Fibroblast of skin of abdomen (primary cell): ENCODE measurements around the gene IDE.

ENCODE experiments used
- DNase-seq: peaks from one replicate; pipeline ENCODE4 v3.0.0-alpha.2; 2013

The IDE gene

DNA sequence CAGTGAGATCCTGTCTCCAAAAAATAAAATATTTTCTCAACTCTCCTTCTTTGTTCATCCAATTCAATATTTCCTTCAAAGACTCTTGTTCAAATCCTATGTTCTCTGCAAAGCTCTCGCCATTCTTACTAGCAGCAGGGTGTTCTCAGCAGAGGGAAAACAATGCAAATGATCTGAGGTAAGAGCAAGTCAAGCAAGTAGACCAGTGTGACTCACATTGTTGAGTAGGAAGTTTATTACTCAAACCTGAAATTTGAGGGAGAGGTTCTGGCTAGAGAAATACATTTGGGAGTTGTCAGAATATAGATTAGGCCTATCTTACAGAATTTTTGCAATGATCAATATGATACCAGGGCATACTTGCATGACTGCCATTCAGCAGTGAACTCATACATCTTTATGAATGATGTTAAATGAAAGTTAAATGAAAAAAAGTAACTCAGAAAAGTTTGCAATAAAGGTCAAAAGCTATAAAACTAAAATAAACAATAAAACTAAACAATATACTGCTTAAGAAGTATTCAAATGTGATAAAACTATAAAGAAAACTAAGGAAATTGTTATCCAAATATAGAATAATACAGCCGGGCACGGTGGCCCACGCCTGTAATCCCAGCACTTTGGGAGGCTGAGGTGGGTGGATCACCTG lies 5.8 kb downstream of the IDE start:
- DNase-seq: peak; percentile 48

DNA sequence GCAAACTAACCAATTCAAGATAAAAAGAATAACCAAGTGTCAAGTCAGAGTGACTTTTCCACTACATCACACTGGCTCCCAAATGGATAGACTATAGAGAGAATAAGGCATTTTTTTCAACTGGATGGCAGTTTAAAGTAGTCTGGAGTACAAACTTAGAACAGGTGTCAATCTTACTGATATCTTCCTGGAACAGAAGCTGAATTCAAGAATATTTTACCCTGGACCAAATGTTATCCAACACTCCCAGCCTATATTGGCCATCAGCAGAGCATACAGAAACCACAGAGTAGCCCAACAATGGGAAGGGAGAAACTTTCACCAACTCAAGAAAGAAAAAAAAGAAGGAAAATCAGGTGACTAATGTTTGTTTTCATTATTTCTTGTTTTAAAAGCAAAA lies 11.5 kb downstream of the IDE start:
- no peak for DNase-seq

DNA sequence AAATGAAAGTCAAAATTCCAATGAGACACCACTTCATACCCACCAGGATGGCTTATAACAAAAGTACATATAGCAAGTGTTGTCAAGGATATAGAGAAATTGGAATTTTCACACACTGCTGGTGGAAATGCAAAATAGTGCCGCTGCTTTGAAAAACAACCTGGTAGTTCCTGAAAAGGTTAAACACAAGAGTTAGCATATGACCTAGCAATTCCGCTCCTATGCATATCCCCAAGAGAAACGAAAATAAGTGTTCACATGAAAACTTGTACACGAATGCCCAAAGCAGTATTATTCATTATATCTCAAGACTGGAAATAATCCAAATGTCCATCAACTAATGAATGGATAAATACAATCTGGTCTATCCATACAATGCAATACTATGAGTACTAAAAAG lies 14.8 kb downstream of the IDE start:
- DNase-seq: no peak

DNA sequence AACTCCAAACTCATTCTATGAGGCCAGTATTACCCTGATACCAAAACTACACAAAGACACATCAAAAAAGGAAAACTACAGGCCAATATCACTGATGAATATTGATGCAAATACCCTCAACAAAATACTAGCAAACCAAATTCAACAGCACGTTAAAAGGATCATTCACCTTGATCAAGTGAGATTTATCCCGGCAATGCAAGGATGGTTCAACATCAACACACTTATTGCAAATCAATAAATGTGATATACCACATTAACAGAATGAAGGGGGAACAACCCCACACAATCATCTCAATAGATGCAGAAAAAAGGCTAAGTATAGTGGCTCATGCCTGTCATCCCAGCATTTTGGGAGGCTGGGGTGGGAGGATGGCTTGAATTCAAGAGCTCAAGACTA lies 19.9 kb downstream of the IDE start:
- DNase-seq: no peak

DNA sequence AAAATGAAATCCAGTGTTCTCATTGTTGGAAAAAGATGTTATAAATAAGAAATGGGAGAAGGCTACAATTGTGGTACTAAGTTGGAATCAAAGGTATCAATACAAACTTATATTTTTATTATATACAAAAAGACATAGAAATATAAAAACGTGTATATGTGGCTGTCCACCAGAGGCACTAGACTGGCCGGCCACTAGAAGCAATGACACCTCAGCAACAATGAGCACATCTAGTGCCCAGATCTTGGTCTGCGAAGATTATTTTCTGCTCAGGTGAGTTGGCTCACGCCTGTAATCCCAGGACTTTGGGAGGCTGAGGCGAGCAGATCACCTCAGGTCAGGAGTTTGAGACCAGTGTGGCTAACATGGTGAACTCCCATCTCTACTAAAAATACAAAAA lies 21.6 kb downstream of the IDE start:
- DNase-seq: no peak

DNA sequence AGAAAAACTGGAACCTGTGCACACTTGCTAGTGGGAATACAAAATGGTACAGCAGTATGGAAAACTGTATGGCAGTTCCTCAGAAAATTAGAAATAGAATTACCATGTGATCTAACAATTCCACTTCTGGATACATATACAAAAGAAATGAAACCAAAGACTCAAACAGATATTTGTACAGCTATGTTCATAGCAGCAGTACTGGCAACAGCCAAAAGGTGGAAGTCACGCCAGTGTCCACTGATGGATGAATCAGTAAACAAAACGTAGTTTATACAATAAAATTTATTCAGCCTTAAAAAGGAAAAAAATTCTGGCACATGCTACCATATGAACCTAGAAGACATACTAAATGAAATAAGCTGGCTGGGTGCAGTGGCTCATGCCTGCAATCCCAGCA lies 23.0 kb downstream of the IDE start:
- DNase-seq: no peak

DNA sequence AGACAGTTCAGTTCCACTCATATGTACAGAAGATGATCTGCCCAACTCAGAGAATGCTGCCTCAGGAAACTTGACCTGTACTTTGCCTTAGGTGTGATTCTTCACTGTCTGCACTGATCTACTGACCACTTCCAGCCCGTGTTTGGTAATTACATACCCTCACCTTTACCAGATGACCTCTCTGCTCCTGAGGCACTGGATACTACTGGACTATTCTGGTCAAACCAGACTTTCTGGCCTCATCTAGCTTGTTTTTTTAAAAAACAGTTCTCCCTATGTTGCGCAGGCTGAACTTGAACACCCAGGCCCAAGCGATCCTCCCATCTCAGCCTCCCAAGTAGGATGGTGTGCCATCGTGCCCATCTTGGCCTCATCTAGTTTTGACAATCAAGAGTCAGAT lies 26.2 kb downstream of the IDE start:
- DNase-seq: no peak

DNA sequence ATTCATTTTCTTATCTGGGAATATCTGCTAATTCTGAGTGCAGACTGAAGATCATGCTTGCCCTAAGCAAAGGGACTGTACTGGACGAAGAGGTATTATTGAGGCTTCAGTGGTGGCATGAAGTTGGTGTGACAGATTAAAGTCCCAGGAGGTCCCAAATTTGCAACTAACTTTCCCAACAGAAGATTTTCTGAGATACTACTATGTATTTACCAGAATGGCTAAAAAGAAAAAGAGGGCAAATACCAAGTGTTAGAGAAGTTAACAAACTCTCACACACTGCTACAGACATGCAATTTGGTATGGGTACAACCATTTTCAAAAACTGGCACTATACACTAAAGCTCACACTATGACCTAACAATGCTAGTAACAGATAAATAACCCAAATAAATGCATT lies 28.3 kb downstream of the IDE start:
- no peak for DNase-seq

DNA sequence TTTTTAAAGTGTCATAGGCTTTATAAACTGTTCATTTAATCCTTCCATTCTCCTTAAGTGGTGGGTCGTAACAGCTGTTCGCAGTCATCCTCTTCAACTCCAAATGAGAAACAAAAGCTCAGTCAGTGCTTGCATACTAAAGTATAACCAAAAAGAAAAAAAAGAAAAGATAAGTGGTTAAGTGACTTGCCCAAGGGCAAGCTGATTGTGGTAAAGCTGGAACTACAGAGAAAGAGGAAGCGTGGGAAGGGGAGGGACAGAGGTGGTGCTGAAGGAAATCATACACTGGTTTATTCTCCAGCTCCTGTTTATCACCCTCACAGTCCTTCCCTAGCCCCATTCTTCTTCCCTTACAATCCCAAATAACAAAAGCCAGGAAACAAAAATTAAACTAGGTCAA lies 29.6 kb downstream of the IDE start:
- DNase-seq: no peak

DNA sequence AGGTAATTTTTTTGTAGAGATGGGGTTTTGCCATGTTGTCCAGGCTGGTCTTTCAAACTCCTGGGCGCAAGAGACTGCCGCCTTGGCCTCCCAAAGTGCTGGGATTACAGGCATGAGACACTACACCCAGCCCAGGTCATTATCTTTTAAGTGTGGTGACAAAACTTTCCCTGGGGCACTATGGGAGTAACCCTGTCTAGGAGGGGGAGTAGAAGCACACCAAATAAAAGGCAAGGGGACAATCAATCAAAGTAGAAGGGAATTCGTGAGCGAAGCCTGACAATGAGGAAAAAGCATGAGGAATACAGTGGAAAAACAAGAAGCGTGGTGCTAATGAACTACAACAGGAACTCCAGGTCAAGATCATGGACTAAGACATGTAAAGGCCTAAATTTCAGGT lies 31.4 kb downstream of the IDE start:
- DNase-seq: no peak

DNA sequence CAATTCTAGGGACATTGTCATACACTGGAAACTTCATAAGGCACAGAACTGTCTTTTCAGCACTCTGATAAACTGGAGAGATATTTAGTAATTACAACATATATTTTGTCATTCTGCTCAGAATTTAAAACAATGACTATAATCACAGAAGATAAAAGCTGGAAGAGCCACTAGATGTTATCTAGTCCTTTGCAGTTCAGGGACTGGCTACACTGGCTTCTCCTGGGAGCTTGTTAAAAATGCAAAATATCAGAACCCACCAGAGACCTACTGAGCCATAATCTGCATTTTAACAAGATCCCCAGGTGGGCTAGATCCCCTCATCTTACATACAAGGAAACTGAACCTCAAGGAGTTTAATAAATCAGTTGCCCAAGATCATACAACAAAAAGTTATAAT lies 32.3 kb downstream of the IDE start:
- no peak for DNase-seq

DNA sequence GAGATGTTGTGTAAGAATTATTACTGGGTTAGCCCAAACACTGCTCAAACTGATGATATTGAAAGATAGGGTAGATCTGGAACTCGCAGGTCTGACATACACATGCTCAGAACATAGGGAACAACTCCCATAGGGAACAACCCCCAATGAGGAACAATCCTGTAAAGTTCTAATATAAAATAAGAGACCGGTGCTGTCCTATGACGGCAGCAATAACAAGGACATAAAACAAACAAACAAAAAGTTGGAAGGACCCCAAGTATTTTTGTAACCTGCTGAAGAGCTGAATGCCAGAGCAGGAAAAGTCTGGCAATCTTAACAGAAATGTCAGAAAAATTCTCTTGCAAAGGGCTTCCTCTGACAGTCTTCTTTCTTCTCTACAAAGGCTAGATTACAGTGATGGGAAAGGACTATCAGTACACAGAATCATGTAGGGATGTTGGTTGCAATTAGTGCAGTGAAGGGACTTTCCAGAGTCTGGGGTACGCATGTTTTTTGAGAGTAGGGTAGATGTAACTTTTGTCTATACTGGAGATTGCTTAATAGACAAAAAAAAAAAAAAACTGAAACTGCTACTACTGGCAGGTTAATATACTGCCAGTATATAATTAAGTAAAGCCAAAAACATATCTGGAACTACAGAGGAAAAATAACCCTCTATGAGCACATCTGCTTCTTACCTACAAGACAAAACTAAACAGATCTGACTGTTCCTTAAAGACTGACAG lies 35.5 kb downstream of the IDE start:
- no peak for DNase-seq

DNA sequence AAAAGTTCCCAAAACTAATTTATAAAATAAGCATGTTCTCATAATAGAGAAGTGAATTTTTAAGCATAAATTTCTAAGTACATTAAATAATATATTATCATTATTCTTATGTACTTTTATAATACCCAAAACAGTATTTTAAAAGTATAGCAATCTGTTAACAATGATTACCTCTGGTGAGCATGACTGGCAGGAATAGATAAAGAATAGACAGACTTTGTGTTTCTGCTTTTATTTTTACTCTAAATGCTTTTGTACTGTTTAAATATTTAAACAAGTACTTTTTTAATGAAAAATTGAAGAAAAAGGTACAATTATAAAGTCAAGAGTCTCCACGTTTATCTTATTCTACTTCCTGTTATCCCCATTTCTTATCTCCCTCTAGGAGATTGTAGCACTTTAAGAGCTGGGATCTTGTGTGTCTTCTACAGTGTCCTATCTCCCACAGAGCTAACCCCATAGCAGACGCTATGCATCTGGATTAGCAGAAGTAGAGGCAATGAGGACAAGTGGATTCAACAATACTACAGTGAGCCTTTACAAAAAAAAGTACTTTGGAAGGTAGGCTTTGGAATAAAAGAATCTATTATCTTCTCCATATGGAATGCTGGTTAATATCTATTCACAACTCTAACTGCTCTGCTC lies 42.9 kb downstream of the IDE start:
- no peak for DNase-seq

DNA sequence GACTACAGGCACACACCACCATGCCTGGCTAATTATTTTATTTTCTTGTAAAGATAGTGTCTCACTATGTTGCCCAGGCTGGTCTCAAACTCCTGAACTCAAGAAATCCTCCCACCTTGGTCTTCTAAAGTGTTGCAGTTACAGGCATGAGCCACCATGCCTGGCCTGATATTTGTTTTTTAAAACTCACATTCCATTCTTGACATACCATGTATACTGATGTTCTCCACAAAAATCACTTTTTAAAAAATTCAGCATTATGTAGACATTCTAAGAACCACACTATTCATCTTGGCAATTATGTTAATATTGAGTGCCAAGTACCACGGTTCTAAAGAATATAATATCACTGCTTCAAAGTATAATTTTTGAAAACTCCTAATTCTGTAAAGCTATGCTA lies 43.5 kb downstream of the IDE start:
- peak; percentile 32 for DNase-seq

DNA sequence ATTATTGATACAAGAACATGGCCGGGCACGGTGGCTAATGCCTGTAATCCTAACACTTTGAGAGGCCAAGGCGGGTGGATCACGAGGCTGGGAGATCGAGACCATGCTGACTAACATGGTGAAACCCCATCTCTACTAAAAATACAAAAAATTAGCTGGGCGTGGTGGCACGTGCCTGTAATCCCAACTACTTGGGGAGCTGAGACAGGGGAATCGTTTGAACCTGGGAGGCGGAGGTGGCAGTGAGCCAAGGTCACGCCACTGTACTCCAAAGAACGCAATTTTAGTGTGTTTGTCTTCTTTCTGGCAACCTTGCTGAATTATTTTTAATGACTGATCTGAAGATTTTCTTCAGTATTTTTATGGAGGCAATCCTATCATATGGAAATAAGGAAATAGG lies 46.2 kb downstream of the IDE start:
- DNase-seq: no peak

DNA sequence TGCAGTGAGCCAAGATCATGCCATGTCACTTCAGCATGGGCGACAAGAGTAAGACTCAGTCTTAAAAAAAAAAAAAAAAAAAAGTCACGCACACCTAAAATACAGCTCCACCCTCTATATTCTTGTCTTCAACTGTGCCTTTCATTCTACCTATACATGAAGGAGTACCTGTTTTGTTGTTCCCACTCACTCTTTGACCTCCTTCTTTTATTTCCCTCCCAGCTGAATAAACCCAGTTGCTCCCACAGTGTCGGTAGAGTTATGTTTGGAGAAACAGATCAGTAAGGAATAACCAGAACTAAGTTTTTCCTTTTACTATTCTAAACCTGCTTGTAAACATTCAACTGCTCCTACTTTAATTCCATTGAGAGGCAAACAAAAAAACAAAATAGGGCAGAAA lies 50.3 kb downstream of the IDE start:
- DNase-seq: no peak

DNA sequence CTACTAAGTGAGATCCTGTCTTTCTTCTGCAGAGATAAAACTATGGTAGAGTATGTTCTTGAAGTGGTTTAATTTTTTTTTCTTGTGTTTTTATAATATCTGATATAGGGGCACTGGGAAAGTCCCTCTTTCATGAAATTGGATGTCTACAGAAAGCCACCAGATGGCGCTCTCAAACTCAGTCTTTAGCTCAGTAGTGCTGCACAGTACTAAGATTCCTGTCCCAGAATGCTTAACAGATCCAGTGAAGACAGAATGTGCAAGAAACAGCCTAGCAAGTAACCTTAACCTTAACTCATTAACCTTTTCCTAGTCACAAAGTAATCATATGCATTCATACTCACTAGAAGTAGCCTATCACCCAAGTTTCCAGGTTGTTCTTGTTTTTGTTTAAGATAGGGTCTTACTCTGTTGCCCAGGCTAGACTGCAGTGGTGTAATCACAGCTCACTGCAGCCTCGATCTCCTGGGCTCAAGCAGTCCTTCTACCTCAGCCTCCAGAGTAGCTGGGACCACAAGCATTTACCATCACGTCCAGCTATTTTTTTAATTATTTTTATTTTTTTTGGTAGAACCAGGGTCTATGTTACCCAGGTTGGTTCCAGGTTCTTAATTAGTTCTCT lies 56.7 kb downstream of the IDE start:
- peak; percentile 68 for DNase-seq

DNA sequence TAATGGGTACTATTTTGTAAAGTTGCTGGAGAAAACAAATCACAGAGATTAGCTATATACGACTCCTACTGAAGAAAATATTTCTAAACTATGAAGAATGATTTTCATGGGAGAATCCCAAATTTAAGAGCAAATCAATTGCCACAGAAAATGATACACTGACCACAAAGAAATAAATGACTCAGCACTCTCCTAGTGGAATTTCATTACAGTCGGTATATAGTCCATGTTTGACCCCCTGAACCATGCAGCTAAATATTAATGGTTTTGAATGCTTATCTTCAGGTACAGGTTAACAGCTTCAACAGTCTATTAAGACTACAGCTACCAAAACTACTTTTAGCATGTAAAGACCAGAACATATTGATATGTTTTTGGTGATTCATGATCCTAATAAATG lies 65.0 kb downstream of the IDE start:
- no peak for DNase-seq

DNA sequence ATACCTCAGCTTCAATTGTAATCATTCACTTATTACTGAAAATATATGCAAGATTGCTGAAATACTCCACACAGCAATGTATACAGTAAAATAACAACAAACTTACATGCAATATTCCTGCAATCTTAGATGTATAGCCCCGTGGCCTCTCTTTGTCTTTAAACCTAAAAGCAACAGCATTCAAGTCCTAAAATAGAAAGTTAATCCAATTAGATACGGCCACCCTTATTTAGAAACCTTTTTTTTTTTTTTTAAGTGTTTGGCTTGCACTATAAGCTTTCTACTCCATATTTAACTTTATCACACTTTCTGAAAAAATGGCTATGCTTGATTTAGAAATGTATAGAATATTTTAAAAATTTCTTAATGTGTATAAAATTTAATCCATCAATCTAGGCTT lies 67.6 kb downstream of the IDE start:
- no peak for DNase-seq

DNA sequence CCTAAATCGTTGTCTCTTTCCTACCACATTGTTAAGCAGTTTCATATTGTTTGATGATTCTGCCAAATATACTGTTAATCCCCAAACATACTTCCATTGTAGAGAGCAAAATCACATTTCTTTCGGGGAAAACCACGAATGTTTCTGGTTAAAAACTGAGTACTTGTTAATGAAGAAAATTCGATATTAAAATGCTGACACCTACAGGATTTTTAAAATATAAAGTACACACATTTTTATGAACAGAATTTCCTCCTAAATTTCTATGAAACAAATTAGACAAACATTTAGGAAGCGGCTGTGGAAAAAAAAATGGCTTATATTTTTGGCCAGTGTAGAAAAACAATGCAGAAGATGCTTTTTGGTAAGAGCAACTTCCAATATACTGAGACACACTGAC lies 68.8 kb downstream of the IDE start:
- no peak for DNase-seq

DNA sequence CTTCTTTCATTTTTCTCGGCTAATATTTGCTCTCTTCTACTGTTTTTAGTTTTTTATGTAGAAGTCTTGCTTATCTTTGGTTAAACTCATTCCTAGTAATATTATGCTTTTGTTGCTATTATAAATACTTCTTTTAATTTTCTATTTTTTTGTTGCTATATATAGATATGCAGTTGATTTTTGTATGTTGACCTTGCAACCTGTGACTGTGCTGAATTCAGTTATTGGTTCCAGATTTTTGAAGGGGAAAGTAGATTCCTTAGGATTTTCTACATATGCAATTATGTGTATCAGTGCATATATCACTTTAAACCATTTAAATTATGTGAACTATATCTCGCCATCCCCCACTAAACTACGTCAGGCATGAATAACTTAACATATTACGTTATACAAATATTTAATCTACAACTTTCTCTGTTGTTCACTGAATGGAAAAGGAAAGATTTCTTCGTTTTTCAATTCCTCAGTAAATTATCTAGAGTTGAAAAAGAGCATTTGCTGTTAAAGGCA lies 71.5 kb downstream of the IDE start:
- peak; percentile 7 for DNase-seq

DNA sequence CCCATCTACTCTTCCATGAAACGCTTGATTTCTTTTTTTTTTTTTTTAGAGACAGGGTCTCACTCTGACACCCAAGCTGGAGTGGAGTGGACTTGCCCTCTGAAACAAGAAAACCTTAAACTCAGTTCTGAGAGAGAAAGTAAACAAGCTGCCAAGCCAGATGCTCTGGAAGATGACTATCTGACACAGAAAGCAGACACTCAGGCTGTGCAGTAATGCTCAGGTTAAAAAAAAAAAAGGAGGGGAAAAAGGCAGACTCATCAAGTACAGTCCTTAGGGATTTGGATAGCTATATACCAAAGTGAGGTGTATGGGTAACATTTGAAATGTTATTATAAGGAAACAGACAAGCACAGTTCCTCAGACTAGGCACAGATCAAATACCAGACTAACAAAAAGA lies 80.5 kb downstream of the IDE start:
- no peak for DNase-seq

DNA sequence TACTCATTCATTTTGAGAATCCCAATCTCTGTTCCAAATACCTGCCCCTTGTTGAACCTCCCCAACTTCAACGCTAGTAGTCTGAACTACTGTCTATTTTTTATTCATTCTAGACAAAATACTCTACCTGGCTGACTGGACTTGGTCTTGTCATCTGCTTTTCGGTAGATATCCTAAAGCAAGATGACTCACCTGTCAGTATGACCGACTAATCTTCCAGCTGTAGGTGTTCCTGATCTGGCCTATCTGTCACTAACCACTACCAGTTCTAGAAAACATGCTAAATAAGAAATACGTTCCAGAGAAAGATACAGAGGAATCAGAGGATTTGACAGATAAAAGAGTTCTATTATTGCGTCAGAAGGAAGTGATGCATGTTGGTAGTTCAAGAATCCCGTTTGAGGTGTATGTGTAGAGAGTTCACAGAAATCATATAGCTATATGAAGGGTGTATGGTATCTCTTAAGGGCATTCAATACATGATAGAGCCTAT lies 81.1 kb downstream of the IDE start:
- DNase-seq: no peak
